AG20443 (cell line): ENCODE data around the gene PRADC1.

ENCODE experiments used
- DNase-seq: peaks from one replicate; pipeline ENCODE4 v3.0.0; 2012; ENCODE audit warnings: low spot score, mixed read lengths

The PRADC1 gene

GRCh38 chr2:73235315-73236028 lies 2.4 kb upstream of the PRADC1 start:
- no peak for DNase-seq

GRCh38 chr2:73233932-73234832 lies 1.1 kb upstream of the PRADC1 start, which contains the start of gene CCT7:
TSS of gene CCT7 (plus strand) at chr2:73234308. CDS start at chr2:73234379, 71 bp downstream.
- peak; percentile 91 for DNase-seq

GRCh38 chr2:73232403-73233153 lies 461 bp downstream of the PRADC1 start:
- no peak for DNase-seq

GRCh38 chr2:73228631-73229030 lies 4.4 kb downstream of the PRADC1 start:
- no peak for DNase-seq

DNA sequence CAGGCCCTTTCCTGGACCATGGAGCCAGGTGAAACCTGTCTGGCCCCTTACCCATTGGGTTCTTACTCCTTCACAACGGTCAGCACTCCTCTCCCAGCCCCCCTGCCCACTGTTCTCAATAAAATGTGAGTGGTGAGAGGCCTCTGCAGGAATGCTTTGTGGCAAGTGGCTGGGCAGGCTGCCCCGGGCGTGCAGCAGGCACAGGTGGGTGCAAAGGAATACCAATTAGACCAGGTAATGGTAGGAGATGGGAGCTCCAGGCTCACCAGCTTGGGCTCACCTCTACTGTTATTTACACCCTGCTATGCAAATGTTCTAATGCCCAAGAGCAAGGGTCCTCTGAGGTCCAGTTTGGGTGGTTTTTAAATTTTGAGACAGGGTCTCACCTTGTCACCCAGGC lies 6.0 kb downstream of the PRADC1 start:
- no peak for DNase-seq

DNA sequence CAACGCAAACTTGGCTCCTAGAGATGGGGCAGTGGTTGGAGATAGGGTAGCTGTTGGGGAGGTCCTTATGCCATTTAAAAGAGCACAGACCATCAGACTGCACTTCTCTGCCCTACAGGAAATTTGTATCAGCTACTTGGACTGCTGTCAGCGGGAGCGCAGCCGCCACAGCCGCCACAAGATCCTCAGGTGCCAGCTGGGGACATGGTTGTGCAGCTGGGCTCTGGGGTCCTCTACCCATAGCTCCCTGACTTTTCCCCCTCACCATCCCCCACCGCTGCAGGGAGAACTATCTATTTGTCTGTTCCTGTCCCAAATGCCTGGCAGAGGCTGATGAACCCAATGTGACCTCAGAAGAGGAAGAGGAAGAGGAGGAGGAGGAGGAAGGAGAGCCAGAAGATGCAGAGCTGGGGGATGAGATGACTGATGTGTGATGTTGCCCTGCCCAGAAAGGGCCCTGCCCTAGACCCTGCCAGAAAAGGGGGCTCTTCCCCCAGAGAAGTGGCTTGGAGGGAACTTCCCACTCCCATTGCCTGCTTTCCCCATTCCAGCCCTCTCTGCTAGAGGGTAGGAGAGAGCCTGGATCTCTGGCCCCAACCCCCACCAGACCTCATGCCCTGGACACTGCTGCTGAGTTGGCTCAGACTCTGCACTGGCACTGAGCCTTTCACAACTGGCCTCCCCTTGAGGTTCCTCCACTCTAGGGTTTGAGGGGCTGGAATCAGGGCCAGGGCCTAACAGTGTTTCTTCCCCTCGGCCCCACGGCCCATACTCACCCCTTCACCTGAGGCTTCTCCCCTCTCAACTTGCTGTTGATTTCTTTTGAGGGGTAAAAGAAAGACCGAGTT lies 7.3 kb downstream of the PRADC1 start:
- no peak for DNase-seq

DNA sequence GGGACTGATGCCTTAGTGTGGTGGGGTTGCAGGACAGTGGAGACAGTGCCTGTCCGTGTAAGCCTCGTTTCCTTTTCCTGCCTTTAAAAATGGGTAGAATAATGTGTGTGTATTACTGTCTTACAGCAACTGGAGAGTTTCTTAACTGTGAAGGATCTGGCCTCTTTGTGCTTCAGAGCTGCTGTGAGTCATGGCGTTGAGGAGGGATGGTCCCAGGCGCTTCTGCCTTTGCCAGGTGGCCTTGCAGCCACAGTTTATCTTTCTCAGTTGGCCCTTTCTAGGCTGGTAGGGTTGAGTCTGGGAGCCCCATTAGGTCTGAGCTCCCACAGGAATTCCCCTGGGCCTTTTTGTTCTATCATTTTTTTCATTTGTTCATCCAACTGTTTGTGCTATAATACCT lies 9.2 kb downstream of the PRADC1 start:
- no peak for DNase-seq

DNA sequence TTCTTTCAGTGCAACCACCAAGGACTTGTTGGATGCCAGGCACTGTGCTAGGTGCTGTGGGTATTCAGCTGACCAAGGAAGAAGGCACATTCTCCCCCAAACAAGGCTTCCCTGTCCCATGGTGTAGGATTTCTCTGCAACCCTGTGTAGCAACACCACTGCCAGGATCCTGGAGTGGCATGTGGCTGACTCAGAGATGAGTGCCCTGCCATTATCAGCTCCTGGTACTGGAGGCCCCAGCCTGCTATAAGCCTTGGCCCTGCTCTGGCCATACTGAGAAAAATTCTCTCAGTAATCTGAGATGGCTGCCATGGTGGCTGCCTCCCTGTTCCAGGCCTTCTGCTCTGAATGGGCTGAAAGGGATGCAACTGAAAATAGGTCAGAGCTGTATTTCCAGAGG lies 14.7 kb downstream of the PRADC1 start:
- DNase-seq = no peak

DNA sequence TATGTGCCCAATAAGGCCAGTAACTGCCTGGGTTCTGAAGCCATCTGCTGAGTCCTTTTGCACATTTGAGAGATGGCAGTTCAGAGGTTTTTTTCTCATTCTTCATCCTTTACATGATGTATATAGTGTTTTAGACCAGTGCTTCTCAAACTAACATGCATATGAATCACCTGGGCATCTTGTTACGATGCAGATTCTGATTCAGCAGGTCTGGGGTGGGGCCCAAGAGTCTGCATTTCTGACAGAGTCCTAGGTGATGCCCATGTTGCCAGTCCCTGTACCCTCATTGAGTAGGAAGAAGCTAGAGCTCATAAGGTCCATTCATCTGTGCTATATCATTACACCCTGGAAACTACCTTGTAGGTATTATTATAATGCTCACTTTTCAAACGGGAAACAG lies 15.2 kb downstream of the PRADC1 start:
- DNase-seq = no peak

GRCh38 chr2:73217160-73217559 lies 15.9 kb downstream of the PRADC1 start:
- no peak for DNase-seq

DNA sequence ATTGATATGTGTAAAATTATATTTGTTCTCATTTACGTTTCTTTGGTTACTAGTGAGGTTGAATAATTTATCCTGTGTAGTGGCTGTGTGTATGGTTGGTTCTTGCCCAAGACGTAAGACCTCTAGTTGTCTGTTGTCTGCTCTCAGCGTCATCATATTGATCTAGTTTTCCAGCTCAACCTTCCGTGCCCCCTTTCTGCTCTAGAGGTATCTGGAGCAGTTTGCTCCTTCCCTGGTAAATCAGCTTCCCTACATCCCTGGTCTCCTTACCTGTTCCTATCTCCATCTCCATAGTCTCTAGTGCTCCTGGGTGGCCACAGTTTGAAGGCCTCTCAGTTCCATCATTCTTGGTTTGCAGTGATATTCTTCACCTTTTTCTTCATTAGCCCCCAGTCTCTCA lies 17.8 kb downstream of the PRADC1 start:
- DNase-seq = no peak

GRCh38 chr2:73214120-73215035 lies 18.7 kb downstream of the PRADC1 start, which contains the start of gene SMYD5:
TSS of gene SMYD5 (plus strand) at chr2:73214245. CDS start at chr2:73214267, 22 bp downstream.
- peak; percentile 94 for DNase-seq

DNA sequence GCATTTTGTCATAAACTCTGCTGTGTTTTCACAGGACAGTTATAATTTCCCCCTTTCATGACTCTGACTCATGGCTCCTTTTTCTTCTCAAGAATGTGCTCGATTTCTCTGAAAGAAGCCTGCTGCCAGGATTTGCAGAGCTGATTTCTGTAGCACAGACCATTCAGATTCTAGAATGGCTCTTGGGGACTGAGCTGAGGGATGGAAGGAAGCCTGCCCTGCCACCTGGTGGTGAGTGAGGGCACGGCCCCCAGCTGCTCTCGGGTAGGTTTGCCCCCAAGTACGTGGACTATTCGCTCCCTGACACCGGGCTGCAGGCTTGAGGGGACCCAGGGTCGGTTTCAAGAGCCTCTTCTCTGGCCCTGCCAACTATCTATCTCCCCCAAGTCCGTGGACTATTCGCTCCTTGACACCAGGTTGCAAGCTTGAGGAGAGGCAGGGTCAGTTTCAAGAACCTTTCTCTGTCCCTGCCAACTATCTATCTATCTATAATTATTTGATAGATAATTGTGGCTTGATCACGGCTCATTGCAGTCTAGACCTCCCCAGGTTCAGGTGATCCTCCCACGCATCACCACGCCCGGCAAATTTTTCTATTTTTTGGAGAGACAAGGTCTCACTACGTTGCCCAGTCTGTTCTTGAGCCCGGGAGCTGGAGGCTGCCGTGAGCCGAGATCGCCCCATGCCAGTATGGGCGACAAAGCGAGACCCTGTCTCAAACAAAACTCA lies 20.4 kb downstream of the PRADC1 start:
- DNase-seq = peak; percentile 88

DNA sequence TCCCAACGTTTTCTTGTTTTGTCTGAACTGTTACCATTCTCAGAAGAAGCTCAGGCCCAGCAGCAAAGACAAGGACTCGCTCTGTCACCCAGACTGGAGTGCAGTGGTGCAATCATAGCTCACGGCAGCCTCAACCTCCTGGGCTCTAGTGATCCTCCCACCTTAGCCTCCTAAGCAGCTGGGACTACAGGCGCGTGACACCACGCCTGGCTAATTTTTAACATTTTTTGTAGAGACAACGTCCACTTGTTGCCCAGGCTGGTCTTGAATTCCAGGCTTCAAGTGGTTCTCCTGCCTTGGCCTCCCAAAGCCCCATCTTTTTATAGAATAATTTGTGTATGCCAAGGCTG lies 21.0 kb downstream of the PRADC1 start:
- no peak for DNase-seq

DNA sequence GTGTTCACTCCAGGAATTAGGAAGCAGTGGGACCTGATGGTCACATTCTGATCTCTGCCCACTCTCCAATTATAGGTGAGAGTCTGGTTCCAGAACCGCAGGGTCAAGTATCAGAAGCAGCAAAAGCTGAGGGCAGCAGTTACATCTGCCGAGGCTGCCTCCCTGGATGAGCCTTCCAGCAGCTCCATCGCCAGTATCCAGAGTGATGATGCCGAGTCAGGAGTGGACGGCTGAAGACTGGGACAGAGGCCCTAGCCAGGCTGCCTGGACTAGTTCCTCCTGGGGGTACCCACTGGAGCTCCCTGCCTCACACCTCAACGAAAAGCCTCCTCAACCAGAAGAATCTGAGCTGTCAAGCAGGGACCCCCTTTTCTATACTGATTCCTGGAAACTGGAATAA lies 22.3 kb downstream of the PRADC1 start:
- DNase-seq = no peak

GRCh38 chr2:73210019-73210418 lies 23.0 kb downstream of the PRADC1 start:
- DNase-seq = no peak

- no peak for DNase-seq
These were observed 24.8 kb downstream of the PRADC1 start for GRCh38 chr2:73208258-73208657.

DNA sequence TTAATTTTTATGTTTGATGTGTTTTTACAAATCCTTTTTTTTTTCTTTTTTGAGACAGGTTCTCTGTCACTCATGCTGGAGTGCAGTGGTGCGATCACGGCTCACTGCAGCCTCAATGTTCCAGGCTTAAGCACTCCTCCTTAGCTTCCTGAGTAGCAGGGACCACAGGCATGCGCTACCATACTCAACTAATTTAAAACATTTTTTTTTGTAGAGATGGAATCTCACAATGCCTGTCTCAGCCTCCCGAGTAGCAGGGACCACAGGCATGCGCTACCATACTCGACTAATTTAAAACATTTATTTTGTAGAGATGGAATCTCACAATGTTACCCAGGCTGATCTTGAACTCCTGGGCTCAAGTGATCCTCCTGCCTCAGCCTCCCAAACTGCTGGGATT lies 27.4 kb downstream of the PRADC1 start:
- DNase-seq = no peak

GRCh38 chr2:73203055-73203681 lies 29.9 kb downstream of the PRADC1 start:
- DNase-seq = no peak
